Breast epithelium (tissue), 4 donors: ENCODE data around the gene IL5RA. TPM values are rescaled to one million over a fixed set of nuclear protein-coding genes. Genes with fewer than 3 reads are reported as not detected.

Experiments used
- DNase-seq, 2 donors: peaks; one replicate each; pipeline ENCODE4 v3.0.0-alpha.2; 2019; ENCODE audit warnings: low spot score in 2 of 2
- H3K27ac ChIP-seq, 2 donors: fragments of 200-600 bp; sonication (generic) in 1 of 2; one replicate each; pipeline ENCODE4 v1.5.1; 2016 to 2019; ENCODE audit warnings: mild to moderate bottlenecking in 1 of 2
- H3K27me3 ChIP-seq, 2 donors: fragments of 200-600 bp; sonication (generic) in 1 of 2; one replicate each; pipeline versions ENCODE4 v1.5.1 to v1.6.0; 2017 to 2019; ENCODE audit warnings: control low read depth in 1 of 2, mild to moderate bottlenecking in 1 of 2
- H3K36me3 ChIP-seq: fragments of 200-600 bp; one replicate; pipeline ENCODE4 v1.5.1; 2019
- H3K4me1 ChIP-seq, 2 donors: fragments of 200-600 bp; sonication (generic); one replicate each; pipeline ENCODE4 v1.5.1; 2016 to 2019; ENCODE audit warnings: control low read depth in 1 of 2
- H3K4me3 ChIP-seq, 3 donors: fragments of 200-600 bp; sonication (generic); 1 replicate in 2 of 3; 2 replicates in 1 of 3; pipeline ENCODE4 v1.5.1; 2016 to 2019; ENCODE audit warnings: mild to moderate bottlenecking in 3 of 3, moderate library complexity in 2 of 3
- H3K9me3 ChIP-seq, 2 donors: fragments of 200-600 bp; sonication (generic) in 1 of 2; one replicate each; pipeline ENCODE4 v1.5.1; 2016 to 2019; ENCODE audit warnings: control low read depth in 1 of 2
- POLR2A ChIP-seq: fragments of 450-650 bp; IDR thresholded peaks from one replicate; pipeline ENCODE4 v1.6.1; 2016; ENCODE audit warnings: antibody characterized with exemption, mild to moderate bottlenecking, moderate library complexity
- POLR2AphosphoS5 ChIP-seq, 3 donors: sonication (generic); formaldehyde crosslinking; IDR thresholded peaks; one replicate each; pipeline ENCODE4 v1.6.1; 2017; ENCODE audit warnings: antibody characterized with exemption in 3 of 3
- intact Hi-C: fragments of 100-400 bp; cut with DNase I; formaldehyde crosslinking; loops from one replicate; pipeline ENCODE4 v1.15.1; 2023; ENCODE audit warnings: low total_unique reads
- total RNA-seq, 3 donors: library from RNA; depleted of rRNA; stranded (reverse); fragments of >200 nt; gene quantifications; one replicate each; pipeline ENCODE4 v1.1.0, GENCODE V29; 2016
- TF ChIP-seq, protein P1 (sequence below), 3 donors: fragments of 450-650 bp; IDR thresholded peaks; one replicate each; pipeline ENCODE4 v1.5.1; 2016 to 2017; ENCODE audit warnings: antibody characterized with exemption in 3 of 3, mild to moderate bottlenecking in 3 of 3, moderate library complexity in 3 of 3

Gene IL5RA, protein sequence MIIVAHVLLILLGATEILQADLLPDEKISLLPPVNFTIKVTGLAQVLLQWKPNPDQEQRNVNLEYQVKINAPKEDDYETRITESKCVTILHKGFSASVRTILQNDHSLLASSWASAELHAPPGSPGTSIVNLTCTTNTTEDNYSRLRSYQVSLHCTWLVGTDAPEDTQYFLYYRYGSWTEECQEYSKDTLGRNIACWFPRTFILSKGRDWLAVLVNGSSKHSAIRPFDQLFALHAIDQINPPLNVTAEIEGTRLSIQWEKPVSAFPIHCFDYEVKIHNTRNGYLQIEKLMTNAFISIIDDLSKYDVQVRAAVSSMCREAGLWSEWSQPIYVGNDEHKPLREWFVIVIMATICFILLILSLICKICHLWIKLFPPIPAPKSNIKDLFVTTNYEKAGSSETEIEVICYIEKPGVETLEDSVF
- under 1 TPM in 2 of 3 donors, not detected in 1; 0.48 to 0.98 TPM for total RNA-seq

DNA sequence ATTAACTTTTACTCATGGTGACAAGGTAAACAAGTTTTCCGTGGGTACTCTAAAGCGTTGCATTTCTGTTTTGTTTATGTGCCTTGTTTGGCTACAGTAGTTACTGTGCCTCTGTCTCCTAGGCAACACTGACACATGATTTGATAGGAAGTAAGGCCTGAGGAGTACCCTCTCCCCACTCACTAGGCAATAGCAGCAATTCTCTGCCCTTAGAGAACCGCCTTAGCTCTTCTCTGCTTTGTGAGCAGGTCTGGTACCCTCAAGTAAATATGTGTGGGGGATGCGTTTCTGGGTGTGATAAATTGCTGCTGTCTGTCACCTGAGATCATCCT is at the start of gene IL5RA:
IL5RA (minus strand) TSS at position 76 of the 332 bp plus-strand sequence. CDS start 5,390 bp downstream, outside the sequence.
- Histone ChIP-seq H3K4me1 (no peaks in the 10 kb centered on the region), H3K9me3 (no peaks in the 10 kb centered on the region), H3K36me3 (no peaks in the 10 kb centered on the region), H3K27me3 (no peaks in the 10 kb centered on the region), H3K27ac (no peak within 1 kb of the TSS), H3K4me3 (no peak within 1 kb of the TSS)
- intact Hi-C loops: loop anchor here (1.0 kb wide), 1 partner anchor 14 kb away; no protein-coding TSS in a partner anchor
- no peak for TF ChIP-seq POLR2AphosphoS5 (IDR thresholded peaks at IDR 0.05)
- no peak for TF ChIP-seq POLR2A
- TF ChIP-seq, protein P1, sequence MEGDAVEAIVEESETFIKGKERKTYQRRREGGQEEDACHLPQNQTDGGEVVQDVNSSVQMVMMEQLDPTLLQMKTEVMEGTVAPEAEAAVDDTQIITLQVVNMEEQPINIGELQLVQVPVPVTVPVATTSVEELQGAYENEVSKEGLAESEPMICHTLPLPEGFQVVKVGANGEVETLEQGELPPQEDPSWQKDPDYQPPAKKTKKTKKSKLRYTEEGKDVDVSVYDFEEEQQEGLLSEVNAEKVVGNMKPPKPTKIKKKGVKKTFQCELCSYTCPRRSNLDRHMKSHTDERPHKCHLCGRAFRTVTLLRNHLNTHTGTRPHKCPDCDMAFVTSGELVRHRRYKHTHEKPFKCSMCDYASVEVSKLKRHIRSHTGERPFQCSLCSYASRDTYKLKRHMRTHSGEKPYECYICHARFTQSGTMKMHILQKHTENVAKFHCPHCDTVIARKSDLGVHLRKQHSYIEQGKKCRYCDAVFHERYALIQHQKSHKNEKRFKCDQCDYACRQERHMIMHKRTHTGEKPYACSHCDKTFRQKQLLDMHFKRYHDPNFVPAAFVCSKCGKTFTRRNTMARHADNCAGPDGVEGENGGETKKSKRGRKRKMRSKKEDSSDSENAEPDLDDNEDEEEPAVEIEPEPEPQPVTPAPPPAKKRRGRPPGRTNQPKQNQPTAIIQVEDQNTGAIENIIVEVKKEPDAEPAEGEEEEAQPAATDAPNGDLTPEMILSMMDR (IDR thresholded peaks at IDR 0.05): no peak
- DNase-seq: no peak

DNA sequence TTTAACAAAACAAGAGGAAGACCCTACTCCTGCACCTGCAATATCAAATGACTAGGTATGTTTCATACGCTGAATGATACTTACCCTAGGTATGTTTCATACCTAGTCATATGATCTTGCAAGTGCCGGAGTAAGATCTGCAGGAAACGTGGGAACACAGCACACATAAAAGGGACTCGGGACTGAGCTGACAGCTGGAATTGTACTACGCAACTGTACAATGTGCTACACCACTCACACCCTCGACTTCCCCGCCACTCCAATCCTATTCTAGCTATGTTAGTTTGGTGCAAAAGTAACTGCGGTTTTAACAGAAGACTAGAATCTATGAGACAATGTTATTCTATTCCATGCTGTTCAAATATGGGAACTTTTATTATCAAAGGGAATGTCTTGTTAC is 47.3 kb upstream of the IL5RA start:
- Histone ChIP-seq H3K4me1 (no peaks in the 10 kb centered on the region), H3K4me3 (no peak overlapping the region), H3K36me3 (peaks cover 11% of the 10 kb centered on the region), H3K27ac (no peak overlapping the region), H3K9me3 (no peaks in the 10 kb centered on the region), H3K27me3 (no peaks in the 10 kb centered on the region)
- TF ChIP-seq POLR2AphosphoS5 (IDR thresholded peaks at IDR 0.05) (no peak), POLR2A (no peak)
- TF ChIP-seq, protein P1 (IDR thresholded peaks at IDR 0.05): no peak
- intact Hi-C loops: no loop called here
- DNase-seq: no peak

DNA sequence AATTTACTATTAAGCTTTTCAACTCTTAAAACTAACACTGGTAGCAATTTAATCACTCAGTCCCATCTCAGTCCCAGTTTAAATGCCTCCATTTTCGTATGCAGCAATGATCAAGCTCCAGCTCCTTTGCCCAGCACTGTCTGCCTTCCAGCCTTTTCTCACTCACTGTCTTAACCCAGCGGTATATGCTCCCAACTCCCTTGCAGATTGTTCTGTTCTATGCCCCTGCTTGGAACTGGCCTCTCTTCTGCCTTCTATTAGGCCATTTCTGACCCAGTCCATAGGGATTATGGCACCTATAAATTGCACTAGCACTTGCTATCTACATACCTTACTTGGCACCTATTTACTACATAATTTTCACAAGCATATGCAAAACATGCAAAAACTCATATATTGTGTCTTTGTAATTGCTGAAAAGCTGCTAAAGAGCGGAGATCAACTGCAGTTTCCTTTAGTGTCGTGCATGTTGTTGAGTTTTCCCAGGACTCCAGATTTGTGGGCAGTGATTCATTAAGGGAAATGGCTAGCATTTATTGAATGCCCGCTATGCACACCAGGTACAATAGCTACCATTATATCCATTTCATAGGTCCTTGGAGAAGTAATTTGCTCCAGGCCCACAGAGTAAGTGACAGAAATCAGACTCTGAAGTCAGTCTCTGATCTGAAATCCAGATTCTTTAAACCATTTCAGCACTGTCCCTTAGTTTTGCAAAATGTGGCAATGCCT is 44.9 kb upstream of the IL5RA start:
- H3K27ac ChIP-seq: no peak overlapping the region
- H3K9me3 ChIP-seq: no peaks in the 10 kb centered on the region
- intact Hi-C loops: no loop called here
- no peak overlapping the region for H3K4me3 ChIP-seq
- TF ChIP-seq POLR2AphosphoS5 (IDR thresholded peaks at IDR 0.05) (no peak), POLR2A (no peak)
- TF ChIP-seq, protein P1 (IDR thresholded peaks at IDR 0.05): no peak
- H3K27me3 ChIP-seq: no peaks in the 10 kb centered on the region
- peaks cover 11% of the 10 kb centered on the region for H3K36me3 ChIP-seq
- H3K4me1 ChIP-seq: no peaks in the 10 kb centered on the region
- no peak for DNase-seq

DNA sequence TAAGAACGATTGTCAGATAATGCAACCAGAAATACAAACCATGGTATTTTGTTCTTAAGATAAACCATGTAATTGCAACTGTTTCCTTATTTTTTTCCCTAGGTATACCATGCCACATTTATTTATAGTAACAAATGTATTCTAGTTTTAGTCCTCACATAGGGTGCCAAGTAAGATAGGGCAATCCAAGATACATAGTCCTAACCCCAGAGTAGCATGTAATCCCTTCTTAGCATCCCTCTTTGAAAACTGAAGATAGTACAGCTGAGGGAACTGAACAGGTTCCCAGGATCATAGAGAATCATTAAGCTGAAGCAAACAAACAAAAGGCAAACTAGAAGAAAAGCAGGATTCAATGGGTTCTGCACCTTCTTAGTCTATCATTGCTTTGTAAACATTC is 41.3 kb upstream of the IL5RA start:
- Histone ChIP-seq H3K4me1 (no peaks in the 10 kb centered on the region), H3K9me3 (no peaks in the 10 kb centered on the region), H3K4me3 (no peak overlapping the region), H3K27me3 (no peaks in the 10 kb centered on the region), H3K27ac (no peak overlapping the region), H3K36me3 (peaks cover 14% of the 10 kb centered on the region)
- intact Hi-C loops: no loop called here
- DNase-seq: no peak
- TF ChIP-seq POLR2A (no peak), POLR2AphosphoS5 (IDR thresholded peaks at IDR 0.05) (no peak)
- TF ChIP-seq, protein P1 (IDR thresholded peaks at IDR 0.05): no peak

DNA sequence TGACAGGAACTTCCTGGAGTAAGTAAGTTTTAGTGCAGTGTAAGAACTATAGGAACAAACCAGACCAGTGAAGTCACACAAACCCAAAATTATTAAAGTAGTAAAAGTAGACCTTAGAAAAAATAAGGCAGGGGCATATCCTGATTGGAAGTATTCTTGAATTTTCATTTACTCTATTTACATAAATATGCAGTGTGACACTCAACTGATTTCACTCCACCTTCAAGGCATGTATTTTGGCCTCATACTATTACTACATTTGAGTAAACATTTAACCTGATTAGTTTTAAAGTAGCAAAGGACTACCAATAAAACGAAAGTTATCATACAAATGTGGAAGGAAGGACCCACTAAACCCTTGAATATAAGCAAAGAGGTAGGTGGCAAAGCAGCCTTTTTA is 39.4 kb upstream of the IL5RA start:
- no peaks in the 10 kb centered on the region for H3K4me1 ChIP-seq
- DNase-seq: no peak
- intact Hi-C loops: no loop called here
- H3K36me3 ChIP-seq: peaks cover 15% of the 10 kb centered on the region
- H3K9me3 ChIP-seq: no peaks in the 10 kb centered on the region
- no peak overlapping the region for H3K4me3 ChIP-seq
- no peaks in the 10 kb centered on the region for H3K27me3 ChIP-seq
- H3K27ac ChIP-seq: no peak overlapping the region
- no peak for TF ChIP-seq POLR2AphosphoS5 (IDR thresholded peaks at IDR 0.05)
- TF ChIP-seq, protein P1 (IDR thresholded peaks at IDR 0.05): no peak
- no peak for TF ChIP-seq POLR2A
